SK-N-SH (cell line): ENCODE results near the gene KRT85. TPM values are rescaled to one million over a fixed set of nuclear protein-coding genes. Genes with fewer than 3 reads are reported as not detected.

Source experiments
- CTCF ChIA-PET: fragments of 300-600, 350-600 bp; formaldehyde crosslinking; extraction: SDS; loops from one replicate; lab custom pipeline; 2021; lab: Yijun Ruan, JAX
- POLR2A ChIA-PET: fragments of 350-600 bp; sonication (Branson Sonifier 250); formaldehyde crosslinking; extraction: SDS; loops from one replicate; lab custom pipeline; 2020; ENCODE audit warnings: antibody characterized with exemption, inconsistent platforms; lab: Yijun Ruan, JAX
- DNase-seq: peaks from one replicate; pipeline ENCODE4 v3.0.0; 2012
- H2AFZ ChIP-seq: fragments of 200-600 bp; sonication (generic); 2 replicates; pipeline ENCODE4 v1.8.1; 2016; ENCODE audit warnings: antibody characterized with exemption, mild to moderate bottlenecking, low read depth
- H3F3A ChIP-seq: fragments of 200-600 bp; sonication (generic); replicated peaks from 2 replicates; pipeline ENCODE3; 2016; ENCODE audit warnings: antibody characterized with exemption, mild to moderate bottlenecking; ENCODE audit not compliant: insufficient read depth
- H3K27ac ChIP-seq, 2 experiments: fragments of 200-500 bp in 1 of 2; fragments of 200-600 bp in 1 of 2; sonication (Bioruptor generic) in 1 of 2; sonication (generic), shearing (Covaris generic) in 1 of 2; 2 replicates each; pipeline versions ENCODE4 v1.5.1 to v1.6.1; 2014 to 2016; ENCODE audit warnings: low read depth in 2 of 2, inconsistent platforms in 1 of 2, low read length in 1 of 2, mild to moderate bottlenecking in 1 of 2, mixed read lengths in 1 of 2
- H3K27me3 ChIP-seq: fragments of 200-600 bp; sonication (generic), shearing (Covaris generic); 2 replicates; pipeline ENCODE4 v1.6.1; 2016; ENCODE audit warnings: mixed run types; ENCODE audit not compliant: insufficient read depth
- H3K36me3 ChIP-seq, 2 experiments: fragments of 200-500 bp in 1 of 2; fragments of 200-600 bp in 1 of 2; sonication (Bioruptor generic) in 1 of 2; sonication (generic) in 1 of 2; replicated peaks in 1 of 2; 2 replicates each; pipeline versions ENCODE3 to v1.5.1; 2014 to 2016; ENCODE audit warnings: low read length in 1 of 2, mild to moderate bottlenecking in 1 of 2; ENCODE audit not compliant: insufficient read depth in 2 of 2, control insufficient read depth in 1 of 2
- H3K4me1 ChIP-seq, 2 experiments: fragments of 200-500 bp in 1 of 2; fragments of 200-600 bp in 1 of 2; sonication (Bioruptor generic) in 1 of 2; sonication (generic), shearing (Covaris generic) in 1 of 2; 2 replicates each; pipeline versions ENCODE4 v1.5.1 to v1.6.1; 2014 to 2016; ENCODE audit warnings: low read depth in 1 of 2, low read length in 1 of 2, mixed run types in 1 of 2; ENCODE audit not compliant: insufficient read depth in 2 of 2, control insufficient read depth in 1 of 2
- H3K4me2 ChIP-seq: fragments of 200-600 bp; sonication (generic), shearing (Covaris generic); 2 replicates; pipeline ENCODE4 v1.6.1; 2017; ENCODE audit warnings: mixed run types
- H3K4me3 ChIP-seq, 2 experiments: fragments of 200-500 bp in 1 of 2; fragments of 200-600 bp in 1 of 2; sonication (Bioruptor generic) in 1 of 2; sonication (generic), shearing (Covaris generic) in 1 of 2; 2 replicates each; pipeline versions ENCODE4 v1.5.1 to v1.8.1; 2014 to 2016; ENCODE audit warnings: low read depth in 2 of 2, inconsistent platforms in 1 of 2, low read length in 1 of 2, mild to moderate bottlenecking in 1 of 2, mixed read lengths in 1 of 2, moderate library complexity in 1 of 2
- H3K79me2 ChIP-seq: fragments of 200-600 bp; sonication (generic); 2 replicates; pipeline ENCODE4 v1.8.1; 2017; ENCODE audit warnings: mild to moderate bottlenecking; ENCODE audit not compliant: insufficient read depth
- H3K9ac ChIP-seq: fragments of 200-600 bp; sonication (generic); 2 replicates; pipeline ENCODE4 v1.6.1; 2017; ENCODE audit warnings: mixed run types
- H3K9me2 ChIP-seq: fragments of 200-600 bp; sonication (generic); 2 replicates; pipeline ENCODE4 v1.6.1; 2017; ENCODE audit warnings: mixed run types
- H3K9me3 ChIP-seq: fragments of 200-600 bp; sonication (generic); 2 replicates; pipeline ENCODE4 v1.6.1; 2017; ENCODE audit warnings: mixed run types, mild to moderate bottlenecking, moderate library complexity
- H4K20me1 ChIP-seq: fragments of 200-600 bp; sonication (generic); 2 replicates; pipeline ENCODE4 v1.6.1; 2017; ENCODE audit warnings: mild to moderate bottlenecking, mixed run types; ENCODE audit not compliant: insufficient read depth
- CTCF ChIP-seq: fragments of 200-600 bp; sonication (generic); IDR thresholded peaks from 2 replicates; pipeline ENCODE4 v1.6.1; 2017; ENCODE audit warnings: antibody characterized with exemption, mild to moderate bottlenecking, moderate library complexity
- EP300 ChIP-seq, 2 experiments: IDR thresholded peaks; 2 replicates each; pipeline versions ENCODE4 v1.4.0 to v1.6.1; 2012; ENCODE audit warnings: borderline replicate concordance in 1 of 2, low read depth in 1 of 2, low read length in 1 of 2
- EZH2phosphoT487 ChIP-seq: fragments of 200-600 bp; sonication (generic); IDR thresholded peaks from 2 replicates; pipeline ENCODE4 v1.6.1; 2017; ENCODE audit warnings: low read depth, mixed run types, mild to moderate bottlenecking, antibody characterized with exemption, moderate library complexity, borderline replicate concordance
- GABPA ChIP-seq: IDR thresholded peaks from 2 replicates; pipeline ENCODE4 v1.4.0; 2012; ENCODE audit warnings: low read depth, mild to moderate bottlenecking
- JUND ChIP-seq: IDR thresholded peaks from 2 replicates; pipeline ENCODE4 v1.4.0; 2012
- POLR2AphosphoS5 ChIP-seq: IDR thresholded peaks from 2 replicates; pipeline ENCODE4 v1.6.1; 2012; ENCODE audit warnings: low read depth, low read length
- RCOR1 ChIP-seq: fragments of 150-350 bp; IDR thresholded peaks from 2 replicates; pipeline ENCODE4 v1.6.1; 2017; ENCODE audit warnings: antibody characterized with exemption, low read length
- REST ChIP-seq: IDR thresholded peaks from 2 replicates; pipeline ENCODE4 v1.6.1; 2012; ENCODE audit warnings: mild to moderate bottlenecking, low read depth, low read length, moderate library complexity
- RFX5 ChIP-seq: IDR thresholded peaks from 2 replicates; pipeline ENCODE4 v1.6.1; 2012; ENCODE audit warnings: mild to moderate bottlenecking, improper control_type of control experiment, low read length
- RXRA ChIP-seq: IDR thresholded peaks from 2 replicates; pipeline ENCODE4 v1.4.0; 2012; ENCODE audit warnings: low read depth, mild to moderate bottlenecking, borderline replicate concordance
- SIN3A ChIP-seq: IDR thresholded peaks from 2 replicates; pipeline ENCODE4 v1.6.1; 2012; ENCODE audit warnings: low read depth, mild to moderate bottlenecking, low read length, moderate library complexity, borderline replicate concordance
- SMC3 ChIP-seq: IDR thresholded peaks from 2 replicates; pipeline ENCODE4 v1.6.1; 2012; ENCODE audit warnings: low read depth, low read length, improper control_type of control experiment
- TAF1 ChIP-seq: IDR thresholded peaks from 2 replicates; pipeline ENCODE4 v1.6.1; 2012; ENCODE audit warnings: low read depth, mild to moderate bottlenecking, low read length, moderate library complexity, borderline replicate concordance
- TEAD4 ChIP-seq: IDR thresholded peaks from 2 replicates; pipeline ENCODE4 v1.4.0; 2012; ENCODE audit warnings: mild to moderate bottlenecking, borderline replicate concordance; ENCODE audit not compliant: insufficient read depth
- USF2 ChIP-seq: fragments of 150-350 bp; IDR thresholded peaks from 2 replicates; pipeline ENCODE4 v1.6.1; 2017; ENCODE audit warnings: antibody characterized with exemption, low read length, low read depth, borderline replicate concordance
- YY1 ChIP-seq: IDR thresholded peaks from 2 replicates; pipeline ENCODE4 v1.4.0; 2012; ENCODE audit warnings: low read depth, mild to moderate bottlenecking
- ZBTB33 ChIP-seq: IDR thresholded peaks from 2 replicates; pipeline ENCODE4 v1.4.0; 2012; ENCODE audit warnings: low read depth, borderline replicate concordance
- WGBS: methylation state at CpG from one replicate; pipeline ENCODE4 v1.1.6; 2017; ENCODE audit warnings: low lambda C conversion rate; 5-methylcytosine and 5-hydroxymethylcytosine counted together
- polyA plus RNA-seq, 3 experiments: library from polyadenylated mRNA; depleted of rRNA; stranded (reverse); fragments of >200 nt; gene quantifications; 2 replicates each; pipeline ENCODE4 v1.2.3, GENCODE V29; 2012

The KRT85 gene
- polyA plus RNA-seq, 1 of the 3 experiments (the other 2 are of a cell fraction), result not detected

GRCh38 chr12:52312086-52312485 lies 55.2 kb downstream of the KRT85 start:
- no peak overlapping the region for H3K9ac ChIP-seq
- H3K27ac ChIP-seq, result no peak overlapping the region
- H4K20me1 ChIP-seq, result no peaks in the 10 kb centered on the region
- POLR2A ChIA-PET, result no interaction called here
- H3K9me2 ChIP-seq, result no peaks in the 10 kb centered on the region
- H3K79me2 ChIP-seq, result no peaks in the 10 kb centered on the region
- no peak overlapping the region for H3K4me3 ChIP-seq
- TF ChIP-seq TEAD4, result no peak
- no peak for TF ChIP-seq EZH2phosphoT487
- no peak for TF ChIP-seq USF2
- no peak for TF ChIP-seq EP300 (IDR thresholded peaks at IDR 0.05; ENCODE audit: borderline replicate concordance in 1 of 2, low read depth in 1 of 2, low read length in 1 of 2)
- TF ChIP-seq YY1, result no peak
- TF ChIP-seq RFX5, result no peak
- no peak for TF ChIP-seq JUND
- no peak for TF ChIP-seq POLR2AphosphoS5
- no peak for TF ChIP-seq REST
- TF ChIP-seq RCOR1, result no peak
- no peak for TF ChIP-seq GABPA
- no peak overlapping the region for H3K4me2 ChIP-seq
- WGBS, result 44% methylated on average over 4 of the region's 4 CpGs
- no peaks in the 10 kb centered on the region for H3F3A ChIP-seq
- CTCF ChIA-PET, result interaction anchor here (0.7 to 13.3 kb wide), 14 partner anchors 12 to 669 kb away, joined by 3 to 218 read pairs (median 4); partner anchors contain the start of gene KRT83
- H2AFZ ChIP-seq, result no peak overlapping the region
- no peaks in the 10 kb centered on the region for H3K36me3 ChIP-seq
- peaks cover 0 to 9% of the 10 kb centered on the region in 2 experiments; a peak in 1 of 4 replicates for H3K4me1 ChIP-seq
- no peaks in the 10 kb centered on the region for H3K9me3 ChIP-seq
- H3K27me3 ChIP-seq, result no peaks in the 10 kb centered on the region
- no peak for DNase-seq

GRCh38 chr12:52311285-52311648 lies 56.0 kb downstream of the KRT85 start:
- Histone ChIP-seq H3K36me3 (no peaks in the 10 kb centered on the region), H3K27ac (no peak overlapping the region), H3K9me2 (no peaks in the 10 kb centered on the region), H4K20me1 (no peaks in the 10 kb centered on the region), H3K4me3 (no peak overlapping the region), H3F3A (no peaks in the 10 kb centered on the region), H3K9ac (no peak overlapping the region), H3K4me1 (peaks cover 0 to 9% of the 10 kb centered on the region in 2 experiments; a peak in 1 of 4 replicates), H3K79me2 (no peaks in the 10 kb centered on the region), H2AFZ (no peak overlapping the region), H3K9me3 (no peaks in the 10 kb centered on the region), H3K27me3 (no peaks in the 10 kb centered on the region), H3K4me2 (no peak overlapping the region)
- ChIA-PET CTCF (interaction anchor here (0.8 to 13.3 kb wide), 13 partner anchors 12 to 670 kb away, joined by 3 to 218 read pairs (median 5); partner anchors contain the start of gene KRT83), POLR2A (no interaction called here)
- 65% methylated on average over 3 of the region's 3 CpGs for WGBS
- TF ChIP-seq RXRA, result no peak
- TF ChIP-seq SIN3A, result no peak
- no peak for TF ChIP-seq TAF1
- no peak for TF ChIP-seq USF2
- TF ChIP-seq RFX5, result no peak
- no peak for TF ChIP-seq JUND
- TF ChIP-seq EZH2phosphoT487, result no peak
- TF ChIP-seq ZBTB33, result no peak
- no peak for TF ChIP-seq CTCF
- TF ChIP-seq GABPA, result no peak
- TF ChIP-seq SMC3, result no peak
- TF ChIP-seq, all 33 proteins: peak for 0
- no peak for DNase-seq
